ENCODE results near the gene SDHC.

Gene SDHC

DNA sequence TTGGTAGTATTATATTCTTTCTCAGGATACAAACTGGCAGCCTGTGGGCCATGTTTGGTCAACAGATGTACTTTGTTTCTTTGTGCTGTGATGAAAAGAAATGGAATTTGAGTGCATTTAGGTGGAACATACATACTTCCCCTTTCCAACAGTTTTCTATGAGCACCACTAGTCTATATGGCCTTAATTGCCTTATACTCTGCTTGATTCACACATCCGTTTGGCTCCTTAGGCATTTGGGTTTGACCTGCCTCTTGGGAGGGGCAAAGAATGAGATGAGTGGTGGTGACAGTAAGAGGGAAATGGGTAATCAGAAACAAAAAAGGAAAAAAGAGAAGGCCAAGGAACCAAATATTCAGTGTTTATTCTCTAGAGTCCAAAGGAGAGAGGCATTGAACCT is 36.5 kb downstream of the SDHC start:
- ATAC-seq, result no peak
- TF ChIP-seq GLIS3 (CRISPR knock-in tag; IDR thresholded peaks at IDR 0.05), result no peak
- TF ChIP-seq, protein P1, sequence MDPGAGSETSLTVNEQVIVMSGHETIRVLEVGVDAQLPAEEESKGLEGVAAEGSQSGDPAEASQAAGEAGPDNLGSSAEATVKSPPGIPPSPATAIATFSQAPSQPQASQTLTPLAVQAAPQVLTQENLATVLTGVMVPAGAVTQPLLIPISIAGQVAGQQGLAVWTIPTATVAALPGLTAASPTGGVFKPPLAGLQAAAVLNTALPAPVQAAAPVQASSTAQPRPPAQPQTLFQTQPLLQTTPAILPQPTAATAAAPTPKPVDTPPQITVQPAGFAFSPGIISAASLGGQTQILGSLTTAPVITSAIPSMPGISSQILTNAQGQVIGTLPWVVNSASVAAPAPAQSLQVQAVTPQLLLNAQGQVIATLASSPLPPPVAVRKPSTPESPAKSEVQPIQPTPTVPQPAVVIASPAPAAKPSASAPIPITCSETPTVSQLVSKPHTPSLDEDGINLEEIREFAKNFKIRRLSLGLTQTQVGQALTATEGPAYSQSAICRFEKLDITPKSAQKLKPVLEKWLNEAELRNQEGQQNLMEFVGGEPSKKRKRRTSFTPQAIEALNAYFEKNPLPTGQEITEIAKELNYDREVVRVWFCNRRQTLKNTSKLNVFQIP (CRISPR knock-in tag; IDR thresholded peaks at IDR 0.05; ENCODE audit: borderline replicate concordance, low read depth), result no peak
- TF ChIP-seq PPARA (CRISPR knock-in tag; IDR thresholded peaks at IDR 0.05; ENCODE audit: borderline replicate concordance), result no peak
- no peak for TF ChIP-seq ARNTL (CRISPR knock-in tag; IDR thresholded peaks at IDR 0.05; ENCODE audit: borderline replicate concordance, low read depth)
- no peak for TF ChIP-seq ZFP3 (CRISPR knock-in tag; IDR thresholded peaks at IDR 0.05)
- no peak for TF ChIP-seq TOX (CRISPR knock-in tag; IDR thresholded peaks at IDR 0.05; ENCODE audit: borderline replicate concordance)
- no peak for TF ChIP-seq CSDC2 (CRISPR knock-in tag; IDR thresholded peaks at IDR 0.05)
- no peak for TF ChIP-seq CSRNP3 (CRISPR knock-in tag; IDR thresholded peaks at IDR 0.05)
- no peak for TF ChIP-seq ZC3H10 (CRISPR knock-in tag; IDR thresholded peaks at IDR 0.05)
- no peak for TF ChIP-seq ISL1 (CRISPR knock-in tag; IDR thresholded peaks at IDR 0.05)
- TF ChIP-seq OSR1 (CRISPR knock-in tag; IDR thresholded peaks at IDR 0.05), result no peak
- TF ChIP-seq, protein P2, sequence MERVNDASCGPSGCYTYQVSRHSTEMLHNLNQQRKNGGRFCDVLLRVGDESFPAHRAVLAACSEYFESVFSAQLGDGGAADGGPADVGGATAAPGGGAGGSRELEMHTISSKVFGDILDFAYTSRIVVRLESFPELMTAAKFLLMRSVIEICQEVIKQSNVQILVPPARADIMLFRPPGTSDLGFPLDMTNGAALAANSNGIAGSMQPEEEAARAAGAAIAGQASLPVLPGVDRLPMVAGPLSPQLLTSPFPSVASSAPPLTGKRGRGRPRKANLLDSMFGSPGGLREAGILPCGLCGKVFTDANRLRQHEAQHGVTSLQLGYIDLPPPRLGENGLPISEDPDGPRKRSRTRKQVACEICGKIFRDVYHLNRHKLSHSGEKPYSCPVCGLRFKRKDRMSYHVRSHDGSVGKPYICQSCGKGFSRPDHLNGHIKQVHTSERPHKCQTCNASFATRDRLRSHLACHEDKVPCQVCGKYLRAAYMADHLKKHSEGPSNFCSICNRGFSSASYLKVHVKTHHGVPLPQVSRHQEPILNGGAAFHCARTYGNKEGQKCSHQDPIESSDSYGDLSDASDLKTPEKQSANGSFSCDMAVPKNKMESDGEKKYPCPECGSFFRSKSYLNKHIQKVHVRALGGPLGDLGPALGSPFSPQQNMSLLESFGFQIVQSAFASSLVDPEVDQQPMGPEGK (CRISPR knock-in tag; IDR thresholded peaks at IDR 0.05; ENCODE audit: borderline replicate concordance), result no peak
- no peak for TF ChIP-seq ZFP30 (CRISPR knock-in tag; IDR thresholded peaks at IDR 0.05)
- TF ChIP-seq ZNF565 (CRISPR knock-in tag; conservative IDR thresholded peaks at IDR 0.05; ENCODE audit: low read depth), result no peak
- TF ChIP-seq ZNF8 (CRISPR knock-in tag; IDR thresholded peaks at IDR 0.05), result no peak

DNA sequence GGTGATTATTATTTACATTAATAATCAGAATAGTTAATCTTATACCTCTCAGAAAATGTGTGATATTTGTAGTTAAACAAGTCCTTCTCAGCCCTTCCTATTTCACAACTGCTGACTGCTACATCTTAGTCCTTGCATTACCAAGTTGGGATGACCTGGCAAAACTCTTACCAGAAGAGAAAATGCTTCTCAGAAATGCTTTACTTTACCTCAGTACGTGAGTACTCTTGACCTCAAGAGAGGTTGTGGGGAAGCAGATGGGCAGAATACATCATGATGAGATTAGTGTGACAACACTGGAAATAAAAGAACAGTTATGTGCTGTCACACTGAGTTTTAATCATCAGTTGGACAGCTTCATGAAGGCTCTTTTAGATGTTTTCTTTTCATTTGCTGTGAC is 37.3 kb downstream of the SDHC start:
- ATAC-seq, result no peak
- no peak for TF ChIP-seq ARNTL (CRISPR knock-in tag; IDR thresholded peaks at IDR 0.05; ENCODE audit: borderline replicate concordance, low read depth)
- no peak for TF ChIP-seq PPARA (CRISPR knock-in tag; IDR thresholded peaks at IDR 0.05; ENCODE audit: borderline replicate concordance)

DNA sequence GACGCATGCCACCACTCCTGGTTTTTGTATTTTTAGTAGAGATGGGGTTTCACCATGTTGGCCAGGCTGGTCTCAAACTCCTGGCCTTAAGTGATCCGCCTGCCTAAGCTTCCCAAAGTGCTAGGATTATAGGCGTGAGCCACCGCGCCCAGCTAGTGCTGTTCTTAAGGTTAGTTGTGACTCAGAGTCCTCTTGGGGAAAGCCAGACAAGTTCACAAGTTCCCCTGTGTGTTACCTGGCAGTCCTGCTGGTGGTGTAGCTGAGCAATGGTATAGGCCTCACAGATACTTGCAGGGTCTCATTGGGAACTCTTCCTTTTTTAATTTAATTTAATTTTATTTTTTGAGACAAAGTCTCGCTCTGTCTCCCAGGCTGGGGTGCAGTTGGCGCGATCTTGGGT is 42.9 kb downstream of the SDHC start:
- no peak for ATAC-seq
- no peak for TF ChIP-seq ARNTL (CRISPR knock-in tag; IDR thresholded peaks at IDR 0.05; ENCODE audit: borderline replicate concordance, low read depth)
- TF ChIP-seq PPARA (CRISPR knock-in tag; IDR thresholded peaks at IDR 0.05; ENCODE audit: borderline replicate concordance), result no peak
- no peak for TF ChIP-seq ZNF70 (CRISPR knock-in tag; IDR thresholded peaks at IDR 0.05)
- no peak for TF ChIP-seq TSHZ2 (CRISPR knock-in tag; IDR thresholded peaks at IDR 0.05)
- TF ChIP-seq TCF4 (CRISPR knock-in tag; IDR thresholded peaks at IDR 0.05; ENCODE audit: borderline replicate concordance), result no peak
- no peak for TF ChIP-seq ZFP30 (CRISPR knock-in tag; IDR thresholded peaks at IDR 0.05)
- no peak for TF ChIP-seq CSDC2 (CRISPR knock-in tag; IDR thresholded peaks at IDR 0.05)
- no peak for TF ChIP-seq BACH2 (CRISPR knock-in tag; IDR thresholded peaks at IDR 0.05; ENCODE audit: borderline replicate concordance)
- no peak for TF ChIP-seq ESRRG (CRISPR knock-in tag; IDR thresholded peaks at IDR 0.05)
- no peak for TF ChIP-seq ZC3H10 (CRISPR knock-in tag; IDR thresholded peaks at IDR 0.05)
- TF ChIP-seq, protein P1 (CRISPR knock-in tag; IDR thresholded peaks at IDR 0.05; ENCODE audit: borderline replicate concordance, low read depth), result no peak
- TF ChIP-seq ZFP3 (CRISPR knock-in tag; IDR thresholded peaks at IDR 0.05), result no peak
- TF ChIP-seq ZNF8 (CRISPR knock-in tag; IDR thresholded peaks at IDR 0.05), result no peak
- no peak for TF ChIP-seq GLIS3 (CRISPR knock-in tag; IDR thresholded peaks at IDR 0.05)
- no peak for TF ChIP-seq RARB (CRISPR knock-in tag; IDR thresholded peaks at IDR 0.05)
- no peak for TF ChIP-seq CSRNP3 (CRISPR knock-in tag; IDR thresholded peaks at IDR 0.05)
- TF ChIP-seq OSR1 (CRISPR knock-in tag; IDR thresholded peaks at IDR 0.05), result no peak
- TF ChIP-seq SNAI2 (CRISPR knock-in tag; IDR thresholded peaks at IDR 0.05), result no peak

All from SK-N-SH treated with all-trans-retinoic acid at 6 μM for 48 hours (cell line).